ENCODE data around the gene COL1A2. TPM values are rescaled to one million over a fixed set of nuclear protein-coding genes. Genes with fewer than 3 reads are reported as not detected.

COL1A2 gene
- total RNA-seq, 1 donor, result 2,828 TPM

DNA sequence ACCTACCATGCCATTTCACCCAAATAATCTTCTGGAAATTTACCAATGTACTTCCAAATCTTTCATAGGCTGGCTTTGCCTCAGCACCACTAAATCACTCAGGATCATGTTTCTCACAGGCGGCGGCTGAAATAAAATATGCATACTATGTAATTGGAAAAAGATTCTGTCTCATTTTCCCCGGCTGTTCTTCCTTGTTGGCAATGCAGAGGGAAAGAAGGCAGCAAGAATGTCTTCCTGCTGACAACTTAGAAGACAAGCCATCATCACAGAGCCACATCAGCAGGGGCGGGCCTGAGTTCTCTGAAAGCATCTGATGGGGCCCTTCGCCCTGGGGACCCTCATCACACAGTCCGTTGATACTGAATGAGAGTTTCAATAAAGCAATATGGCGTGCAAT, 39.2 kb upstream of the COL1A2 start:
- TF ChIP-seq, protein P1, sequence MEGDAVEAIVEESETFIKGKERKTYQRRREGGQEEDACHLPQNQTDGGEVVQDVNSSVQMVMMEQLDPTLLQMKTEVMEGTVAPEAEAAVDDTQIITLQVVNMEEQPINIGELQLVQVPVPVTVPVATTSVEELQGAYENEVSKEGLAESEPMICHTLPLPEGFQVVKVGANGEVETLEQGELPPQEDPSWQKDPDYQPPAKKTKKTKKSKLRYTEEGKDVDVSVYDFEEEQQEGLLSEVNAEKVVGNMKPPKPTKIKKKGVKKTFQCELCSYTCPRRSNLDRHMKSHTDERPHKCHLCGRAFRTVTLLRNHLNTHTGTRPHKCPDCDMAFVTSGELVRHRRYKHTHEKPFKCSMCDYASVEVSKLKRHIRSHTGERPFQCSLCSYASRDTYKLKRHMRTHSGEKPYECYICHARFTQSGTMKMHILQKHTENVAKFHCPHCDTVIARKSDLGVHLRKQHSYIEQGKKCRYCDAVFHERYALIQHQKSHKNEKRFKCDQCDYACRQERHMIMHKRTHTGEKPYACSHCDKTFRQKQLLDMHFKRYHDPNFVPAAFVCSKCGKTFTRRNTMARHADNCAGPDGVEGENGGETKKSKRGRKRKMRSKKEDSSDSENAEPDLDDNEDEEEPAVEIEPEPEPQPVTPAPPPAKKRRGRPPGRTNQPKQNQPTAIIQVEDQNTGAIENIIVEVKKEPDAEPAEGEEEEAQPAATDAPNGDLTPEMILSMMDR (IDR thresholded peaks at IDR 0.05; ENCODE audit: insufficient read depth, low read depth, low read length), result no peak
- no peak for DNase-seq (ENCODE audit: low read depth)
- H3K4me3 ChIP-seq (ENCODE audit: low read depth, low read length), result no peak overlapping the region

DNA sequence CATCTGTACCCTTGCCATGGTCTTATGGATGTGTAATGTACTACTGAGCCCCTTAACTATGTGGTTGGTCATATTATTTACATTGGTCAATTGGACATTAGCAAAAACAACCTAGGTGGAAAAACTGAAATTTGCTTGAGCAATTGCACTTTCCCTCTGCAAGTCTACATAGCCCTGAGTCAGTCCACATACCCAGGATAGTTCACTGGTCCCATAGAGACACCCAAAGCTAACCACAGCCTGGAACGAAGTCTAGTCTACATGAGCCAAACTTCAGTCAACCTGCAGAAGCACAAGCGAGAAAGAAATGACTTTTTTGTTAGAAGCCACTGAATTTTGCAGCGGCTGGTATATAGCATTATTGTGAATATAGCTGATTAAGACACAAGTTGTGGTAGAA, 37.6 kb upstream of the COL1A2 start:
- TF ChIP-seq, protein P1 (IDR thresholded peaks at IDR 0.05; ENCODE audit: insufficient read depth, low read depth, low read length), result no peak
- no peak overlapping the region for H3K4me3 ChIP-seq (ENCODE audit: low read depth, low read length)
- no peak for DNase-seq (ENCODE audit: low read depth)

DNA sequence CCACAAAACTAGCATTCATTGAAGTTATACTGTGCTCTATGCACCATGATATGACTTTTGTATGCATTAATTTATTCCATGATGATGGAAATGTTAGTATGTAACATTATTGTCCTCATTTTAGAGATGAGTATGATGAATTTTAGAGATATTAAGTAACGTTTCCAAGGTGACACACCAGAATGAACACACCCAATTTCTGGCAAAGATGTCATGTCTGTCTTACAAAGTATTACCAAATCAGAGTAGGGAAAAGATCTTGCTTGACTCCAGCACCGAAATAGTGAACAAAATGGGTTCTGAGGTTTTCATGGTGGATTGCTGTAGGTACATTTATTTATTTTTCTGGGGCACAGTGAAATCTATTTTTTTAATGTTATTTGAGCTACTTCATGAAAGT, 33.8 kb upstream of the COL1A2 start:
- no peak for DNase-seq (ENCODE audit: low read depth)
- H3K4me3 ChIP-seq (ENCODE audit: low read depth, low read length), result no peak overlapping the region
- TF ChIP-seq, protein P1 (IDR thresholded peaks at IDR 0.05; ENCODE audit: insufficient read depth, low read depth, low read length), result no peak

DNA sequence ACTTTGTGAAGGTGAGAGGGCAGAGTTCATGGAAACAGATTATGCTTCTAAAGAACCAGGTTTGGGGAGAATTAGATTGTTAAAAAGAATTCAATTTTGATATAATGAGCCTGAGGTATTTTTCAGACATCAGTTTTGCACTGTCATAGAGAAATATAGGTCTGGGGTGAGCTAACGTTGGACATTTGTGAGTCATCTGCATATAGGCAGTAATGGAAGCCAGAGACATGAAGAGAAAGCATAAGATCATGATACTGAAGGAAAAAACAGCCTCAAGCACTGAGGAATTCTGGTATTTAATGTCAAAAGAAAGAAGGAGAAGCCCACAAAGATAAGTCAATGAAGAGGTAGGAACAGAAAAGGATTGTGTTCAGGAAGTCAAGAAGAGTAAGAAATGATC, 32.4 kb upstream of the COL1A2 start:
- DNase-seq (ENCODE audit: low read depth), result no peak
- no peak overlapping the region for H3K4me3 ChIP-seq (ENCODE audit: low read depth, low read length)
- TF ChIP-seq, protein P1 (IDR thresholded peaks at IDR 0.05; ENCODE audit: insufficient read depth, low read depth, low read length), result no peak

DNA sequence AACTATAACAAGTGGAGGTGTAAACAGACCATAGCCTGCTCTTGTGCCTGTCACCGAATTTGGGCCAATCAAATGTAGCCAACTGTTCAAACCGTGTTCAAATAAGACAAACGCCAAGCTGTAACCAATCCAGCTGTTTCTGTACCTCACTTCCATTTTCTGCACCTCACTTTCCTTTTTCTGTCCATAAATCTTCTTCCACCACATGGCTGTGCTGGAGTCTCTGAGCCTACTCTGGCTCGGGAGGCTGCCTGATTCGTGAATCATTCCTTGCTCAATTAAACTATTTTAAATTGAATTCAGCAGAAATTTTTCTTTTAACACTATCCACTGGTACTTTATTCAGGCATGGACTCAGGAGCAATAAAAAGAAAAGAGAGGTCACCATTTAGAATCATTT, 29.9 kb upstream of the COL1A2 start:
- H3K4me3 ChIP-seq (ENCODE audit: low read depth, low read length), result no peak overlapping the region
- TF ChIP-seq, protein P1 (IDR thresholded peaks at IDR 0.05; ENCODE audit: insufficient read depth, low read depth, low read length), result no peak
- peak; percentile 22 for DNase-seq (ENCODE audit: low read depth)

DNA sequence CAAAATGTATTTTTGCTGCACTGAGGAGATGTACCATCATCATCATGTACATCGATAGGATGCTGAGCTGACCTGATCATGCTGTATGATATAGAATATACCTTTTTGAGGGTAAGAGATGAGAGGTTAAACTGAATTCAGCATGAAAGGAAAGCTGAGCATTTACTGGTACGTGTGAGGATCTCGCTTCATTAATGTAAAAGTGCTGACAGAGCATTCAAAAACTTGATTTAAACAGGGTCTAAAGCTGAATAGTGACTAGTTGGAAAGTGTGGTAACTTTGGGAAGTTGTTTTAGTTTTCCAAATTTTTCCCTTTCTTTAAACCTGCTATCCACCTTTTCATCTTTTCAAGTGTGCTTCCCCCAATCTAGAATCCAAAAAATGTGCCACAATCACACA, 28.5 kb upstream of the COL1A2 start:
- H3K4me3 ChIP-seq (ENCODE audit: low read depth, low read length), result no peak overlapping the region
- TF ChIP-seq, protein P1 (IDR thresholded peaks at IDR 0.05; ENCODE audit: insufficient read depth, low read depth, low read length), result no peak
- DNase-seq (ENCODE audit: low read depth), result no peak

DNA sequence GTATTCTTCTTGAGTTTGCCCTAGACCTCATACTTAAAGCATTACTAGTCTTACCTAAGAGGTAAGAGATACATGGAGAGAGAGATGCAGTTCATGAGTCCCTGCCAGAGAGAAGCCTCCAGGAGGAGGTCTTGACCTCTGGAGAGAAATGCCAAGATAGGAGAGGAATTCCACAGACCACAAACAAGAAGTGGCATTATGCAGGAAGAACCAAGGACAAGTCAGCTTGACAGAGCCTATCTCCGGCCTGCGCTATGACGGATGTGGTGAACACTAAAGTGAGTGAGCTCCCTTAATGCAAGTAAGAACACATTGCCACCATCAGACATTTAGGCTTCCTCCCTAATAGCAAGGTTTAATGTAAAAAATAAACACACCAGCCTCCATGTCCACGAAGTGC, 27.9 kb upstream of the COL1A2 start:
- no peak overlapping the region for H3K4me3 ChIP-seq (ENCODE audit: low read depth, low read length)
- DNase-seq (ENCODE audit: low read depth), result peak; percentile 75
- TF ChIP-seq, protein P1 (IDR thresholded peaks at IDR 0.05; ENCODE audit: insufficient read depth, low read depth, low read length), result no peak

Data from fibroblast of villous mesenchyme (primary cell).